Measurements from ENCODE around the gene RFESD.
"Not testable (repeated sequence)": the region's sequence is repeated elsewhere in the genome, so short reads cannot be mapped to it uniquely, and the experiment has no call there.

RFESD gene

DNA sequence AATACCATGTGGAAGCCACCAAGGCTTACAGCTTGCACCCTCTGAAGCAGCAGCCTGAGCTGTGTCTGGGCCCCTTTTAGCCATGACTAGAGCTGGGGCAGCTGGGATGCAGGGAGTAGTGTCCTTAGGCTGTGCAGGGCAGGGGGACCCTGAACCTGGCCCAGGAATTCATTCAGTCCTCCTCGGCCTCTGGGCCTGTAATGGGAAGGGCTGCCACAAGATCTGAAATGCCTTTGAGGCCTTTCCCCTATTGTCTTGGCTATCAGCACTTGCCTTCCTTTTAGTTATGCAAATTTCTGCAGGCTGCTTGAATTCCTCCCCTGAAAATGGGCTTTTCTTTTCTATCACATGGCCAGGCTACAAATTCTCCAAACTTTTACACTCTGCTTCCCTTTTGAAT, 17.6 kb upstream of the RFESD start:
- no peak for DNase-seq (ENCODE audit: low spot score)

GRCh38 chr5:95630394-95630917, 16.1 kb upstream of the RFESD start:
- no peak for DNase-seq (ENCODE audit: low spot score)

GRCh38 chr5:95631255-95631958, 15.2 kb upstream of the RFESD start:
- no peak for DNase-seq (ENCODE audit: low spot score)

GRCh38 chr5:95631991-95632675, 14.4 kb upstream of the RFESD start:
- DNase-seq (ENCODE audit: low spot score), result no peak

DNA sequence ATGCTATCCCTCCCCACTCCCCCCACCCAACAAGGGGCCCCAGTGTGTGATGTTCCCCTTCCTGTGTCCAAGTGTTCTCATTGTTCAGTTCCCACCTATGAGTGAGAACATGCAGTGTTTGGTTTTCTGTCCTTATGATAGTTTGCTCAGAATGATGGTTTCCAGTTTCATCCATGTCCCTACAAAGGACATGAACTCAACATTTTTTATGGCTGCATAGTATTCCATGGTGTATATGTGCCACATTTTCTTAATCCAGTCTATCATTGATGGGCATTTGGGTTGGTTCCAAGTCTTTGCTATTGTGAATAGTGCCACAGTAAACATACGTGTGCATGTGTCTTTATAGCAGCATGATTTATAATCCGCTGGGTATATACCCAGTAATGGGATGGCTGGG, 13.6 kb upstream of the RFESD start:
- DNase-seq (ENCODE audit: low spot score), result not testable (repeated sequence)

DNA sequence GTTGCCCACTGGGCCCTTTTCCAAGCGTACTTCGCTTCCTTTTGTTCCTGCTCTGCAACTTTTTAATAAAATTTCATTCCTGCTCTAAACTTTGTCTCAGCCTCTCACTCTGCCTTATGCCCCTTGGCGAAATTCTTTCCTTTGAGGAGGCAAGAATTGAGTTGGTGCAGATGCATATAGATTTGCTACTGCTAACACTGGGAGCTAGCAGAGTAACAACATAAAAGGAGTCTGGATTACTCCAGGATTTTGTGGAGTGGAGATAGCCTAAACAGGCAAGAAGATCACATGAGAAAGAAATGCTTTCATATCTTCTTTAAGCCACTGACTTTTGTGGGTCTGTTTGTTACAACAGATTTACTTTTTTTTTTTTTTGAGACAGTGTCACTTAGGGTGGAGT, 12.9 kb upstream of the RFESD start:
- DNase-seq (ENCODE audit: low spot score), result no peak

DNA sequence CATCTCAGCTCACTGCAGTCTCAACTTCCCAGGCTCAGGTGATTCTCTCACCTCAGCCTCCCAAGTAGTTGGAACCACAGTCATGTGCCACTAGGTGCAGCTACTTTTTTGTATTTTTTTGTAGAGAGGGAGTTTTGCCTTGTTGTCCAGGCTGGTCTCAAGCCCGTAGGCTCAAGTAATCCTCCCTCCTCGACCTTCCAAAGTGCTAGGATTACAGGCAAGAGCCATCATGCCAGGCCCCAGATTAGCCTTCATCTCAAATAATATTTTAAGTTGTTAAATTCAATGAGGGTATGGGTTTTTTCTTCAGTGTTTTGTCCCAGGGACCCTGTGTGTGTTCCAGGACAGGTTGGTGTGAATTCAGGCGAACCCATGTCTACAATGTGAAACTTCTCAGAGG, 12.5 kb upstream of the RFESD start:
- DNase-seq (ENCODE audit: low spot score), result no peak

GRCh38 chr5:95638632-95639031, 7.9 kb upstream of the RFESD start:
- DNase-seq (ENCODE audit: low spot score), result no peak

DNA sequence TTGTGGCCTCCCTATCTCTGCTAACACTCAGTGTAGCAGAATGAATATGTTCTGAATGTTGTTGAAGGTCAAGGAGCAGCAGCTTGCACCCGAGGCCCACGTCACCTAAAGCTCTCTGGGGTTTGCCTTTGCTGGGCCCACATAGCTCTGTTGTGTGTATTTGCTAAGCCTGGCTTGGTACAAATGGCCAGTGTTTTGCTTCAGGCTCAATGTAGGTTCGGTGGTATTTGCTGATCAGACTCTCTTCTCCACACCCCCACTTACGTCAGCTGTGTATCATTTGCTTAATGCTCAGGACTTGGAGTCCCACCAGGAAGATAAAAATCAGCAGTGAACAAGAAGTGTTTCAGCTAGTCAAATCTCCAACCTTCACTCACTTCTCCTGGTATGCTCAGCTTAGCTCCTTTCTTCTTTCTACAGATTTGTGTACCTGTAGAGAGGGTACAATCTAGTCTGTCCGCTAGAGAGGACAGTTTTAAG, 4.8 kb upstream of the RFESD start:
- DNase-seq (ENCODE audit: low spot score), result no peak

DNA sequence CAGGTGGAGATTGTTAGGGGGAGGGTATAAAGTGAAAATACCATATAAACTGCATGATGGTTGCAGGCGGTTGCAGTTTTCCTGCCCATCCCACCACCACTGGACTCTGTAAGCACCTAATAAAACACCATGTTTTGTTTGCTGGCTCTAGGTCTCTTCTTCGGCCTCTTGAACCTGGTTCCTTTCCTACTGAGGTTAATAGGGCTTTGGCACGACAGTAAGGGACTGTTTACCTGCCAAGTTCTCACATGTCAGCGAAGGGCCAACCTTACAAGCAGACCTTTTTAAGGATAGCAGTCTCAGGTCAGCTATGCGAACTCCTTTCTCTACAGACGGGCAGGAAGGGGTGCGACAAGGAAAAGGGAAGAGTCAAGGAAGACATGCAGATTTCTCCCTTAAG, 3.4 kb upstream of the RFESD start:
- DNase-seq (ENCODE audit: low spot score), result no peak

GRCh38 chr5:95644351-95645042, 2.1 kb upstream of the RFESD start:
- DNase-seq (ENCODE audit: low spot score), result peak; percentile 38

GRCh38 chr5:95646226-95646568, 380 bp upstream of the RFESD start:
- not testable (repeated sequence) for DNase-seq (ENCODE audit: low spot score)

GRCh38 chr5:95647886-95648860, 1.6 kb downstream of the RFESD start:
- no peak for DNase-seq (ENCODE audit: low spot score)

- no peak for DNase-seq (ENCODE audit: low spot score)
Measured at GRCh38 chr5:95649274-95649673, 2.7 kb downstream of the RFESD start.

DNA sequence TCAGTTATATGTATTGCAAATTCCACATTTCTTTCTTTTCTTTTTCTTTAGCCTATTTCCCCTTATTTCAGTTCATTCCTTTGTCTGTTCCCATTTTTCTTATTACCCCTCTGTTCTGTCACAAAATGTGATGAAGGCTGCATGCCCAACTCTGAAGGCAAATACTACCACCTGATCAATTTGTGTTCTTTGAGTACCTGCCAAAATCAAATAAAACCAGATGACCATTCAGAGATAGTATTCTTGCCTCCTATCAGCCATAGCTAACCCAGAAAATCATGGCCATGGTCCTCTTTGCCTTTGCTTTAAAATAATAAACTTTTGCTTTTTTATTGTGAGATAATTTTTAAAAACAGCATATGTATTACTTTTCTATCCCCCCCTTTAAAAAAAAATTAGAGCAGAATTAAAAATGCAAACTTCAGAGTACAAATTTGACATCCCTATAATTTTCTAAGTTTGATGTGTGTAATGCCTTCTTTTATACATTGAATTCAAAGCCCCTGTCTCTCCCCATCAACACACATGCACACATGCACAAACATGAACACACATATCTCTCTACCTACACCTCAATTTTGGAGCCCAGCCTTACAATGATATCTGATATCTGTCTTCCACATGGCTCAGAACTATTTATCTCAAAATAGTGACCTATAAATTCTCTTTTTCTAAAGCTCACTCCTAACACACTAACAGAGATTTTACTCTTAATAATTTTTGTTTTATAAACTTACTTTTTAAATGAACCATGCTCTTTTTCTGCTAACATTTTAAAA, 3.5 kb downstream of the RFESD start:
- no peak for DNase-seq (ENCODE audit: low spot score)

- DNase-seq (ENCODE audit: low spot score), result no peak
Measured at GRCh38 chr5:95652849-95653248, 6.3 kb downstream of the RFESD start.

GRCh38 chr5:95654196-95654595, 7.6 kb downstream of the RFESD start:
- no peak for DNase-seq (ENCODE audit: low spot score)

DNA sequence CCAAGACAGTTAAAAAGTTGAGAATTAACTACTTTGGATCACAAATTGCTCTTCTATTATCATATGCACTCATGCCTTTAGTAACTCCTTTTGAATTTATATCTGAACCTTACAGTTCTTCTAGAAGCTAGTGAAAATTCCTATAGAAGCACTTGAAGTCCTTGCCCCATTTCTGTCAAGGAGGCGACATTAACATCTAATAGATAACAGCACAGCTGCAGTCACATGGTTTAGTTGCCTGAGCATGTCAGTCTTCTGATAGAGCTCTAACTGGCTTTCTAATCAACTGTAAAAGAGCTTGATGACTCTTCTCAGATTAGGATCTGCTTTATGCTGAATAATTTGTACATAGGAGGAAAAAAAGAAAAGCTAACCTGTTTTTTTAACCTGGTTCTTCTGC, 9.0 kb downstream of the RFESD start:
- DNase-seq (ENCODE audit: low spot score), result no peak

- no peak for DNase-seq (ENCODE audit: low spot score)
Measured at GRCh38 chr5:95660060-95660459, 13.5 kb downstream of the RFESD start.

DNA sequence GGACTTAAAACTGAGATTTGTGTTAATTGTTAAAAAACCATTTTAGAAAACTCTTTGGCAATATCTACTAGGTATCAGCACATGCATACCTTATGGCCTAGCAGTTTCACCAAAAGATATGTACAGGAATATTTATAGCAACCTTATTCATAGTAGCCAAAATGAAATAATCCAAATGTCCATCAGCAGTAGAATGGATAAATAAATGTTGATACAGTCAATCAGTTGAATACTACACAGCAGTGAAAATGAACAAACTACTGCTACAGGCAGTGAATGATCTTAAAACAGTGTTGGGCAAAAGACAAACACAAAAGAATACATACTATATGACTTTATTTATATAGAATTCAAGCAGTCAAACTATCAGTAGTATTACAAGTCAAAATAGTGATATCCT, 16.4 kb downstream of the RFESD start:
- no peak for DNase-seq (ENCODE audit: low spot score)

- DNase-seq (ENCODE audit: low spot score), result no peak
Measured at GRCh38 chr5:95664204-95664786, 17.7 kb downstream of the RFESD start.

All from HuH-7 (cell line).